Neuronal stem cell (in vitro differentiated cells): ENCODE measurements around the gene ZNHIT1.

Experiments
- DNase-seq: peaks from one replicate; pipeline ENCODE4 v3.0.0-alpha.2; 2013; ENCODE audit warnings: low spot score
- H2AFZ ChIP-seq: one replicate; pipeline ENCODE4 v1.6.1; 2013; ENCODE audit warnings: mild to moderate bottlenecking, low read length, inconsistent platforms
- H2AK5ac ChIP-seq: 2 replicates; pipeline ENCODE4 v1.6.1; 2013; ENCODE audit warnings: low read depth, mild to moderate bottlenecking, inconsistent platforms, low read length, moderate library complexity, mixed read lengths
- H2BK120ac ChIP-seq: 2 replicates; pipeline ENCODE4 v1.6.1; 2013; ENCODE audit warnings: low read depth, mild to moderate bottlenecking, inconsistent platforms, low read length, moderate library complexity, mixed read lengths
- H2BK12ac ChIP-seq: one replicate; pipeline ENCODE4 v1.6.1; 2013; ENCODE audit warnings: low read length, inconsistent platforms
- H2BK15ac ChIP-seq: 2 replicates; pipeline ENCODE4 v1.6.1; 2013; ENCODE audit warnings: mild to moderate bottlenecking, low read length, inconsistent platforms, mixed read lengths
- H2BK5ac ChIP-seq: one replicate; pipeline ENCODE4 v1.6.1; 2013; ENCODE audit warnings: inconsistent platforms, mild to moderate bottlenecking, low read length, moderate library complexity
- H3K14ac ChIP-seq: one replicate; pipeline ENCODE4 v1.6.1; 2013; ENCODE audit warnings: low read length, inconsistent platforms
- H3K18ac ChIP-seq: 2 replicates; pipeline ENCODE4 v1.6.1; 2013; ENCODE audit warnings: low read length, inconsistent platforms
- H3K23ac ChIP-seq: 2 replicates; pipeline ENCODE4 v1.6.1; 2013; ENCODE audit warnings: low read depth, mild to moderate bottlenecking, mixed read lengths, low read length, inconsistent platforms; ENCODE audit not compliant: poor library complexity
- H3K27ac ChIP-seq: replicated peaks from 3 replicates; pipeline ENCODE4 v1.5.1; 2013; ENCODE audit warnings: low read length, inconsistent platforms
- H3K27me3 ChIP-seq, 3 experiments: 2 replicates each; pipeline ENCODE4 v1.6.1; 2013; ENCODE audit warnings: low read length in 3 of 3, mild to moderate bottlenecking in 2 of 3, inconsistent platforms in 1 of 3, low read depth in 1 of 3, mixed read lengths in 1 of 3, moderate library complexity in 1 of 3; ENCODE audit not compliant: control insufficient read depth in 3 of 3, insufficient read depth in 3 of 3
- H3K36me3 ChIP-seq, 2 donors: replicated peaks in 1 of 2; 2 replicates each; pipeline ENCODE4 v1.6.1; 2013; ENCODE audit warnings: low read length in 2 of 2; ENCODE audit not compliant: control insufficient read depth in 2 of 2, insufficient read depth in 2 of 2
- H3K4ac ChIP-seq: 2 replicates; pipeline ENCODE4 v1.6.1; 2013; ENCODE audit warnings: inconsistent platforms, mild to moderate bottlenecking, low read length, moderate library complexity
- H3K4me1 ChIP-seq, 2 donors: 1 replicate in 1 of 2; 2 replicates in 1 of 2; pipeline ENCODE4 v1.6.1; 2013; ENCODE audit warnings: low read length in 2 of 2, low read depth in 1 of 2; ENCODE audit not compliant: control insufficient read depth in 2 of 2, insufficient read depth in 1 of 2
- H3K4me2 ChIP-seq: one replicate; pipeline ENCODE4 v1.6.1; 2013; ENCODE audit warnings: mild to moderate bottlenecking, low read length, inconsistent platforms; ENCODE audit not compliant: insufficient read depth, poor library complexity, severe bottlenecking
- H3K4me3 ChIP-seq, 2 donors: 2 replicates each; pipeline ENCODE4 v1.5.1; 2013; ENCODE audit warnings: low read length in 2 of 2, mild to moderate bottlenecking in 2 of 2, inconsistent platforms in 1 of 2, moderate library complexity in 1 of 2
- H3K79me1 ChIP-seq: one replicate; pipeline ENCODE4 v1.6.1; 2013; ENCODE audit warnings: low read depth, mild to moderate bottlenecking, inconsistent platforms, low read length, moderate library complexity
- H3K9ac ChIP-seq: one replicate; pipeline ENCODE4 v1.6.1; 2013; ENCODE audit warnings: mild to moderate bottlenecking, low read depth, low read length, inconsistent platforms; ENCODE audit not compliant: poor library complexity
- H3K9me3 ChIP-seq, 2 donors: replicated peaks in 1 of 2; 2 replicates each; pipeline versions ENCODE3 to v1.6.1; 2013; ENCODE audit warnings: low read length in 2 of 2, mild to moderate bottlenecking in 2 of 2, inconsistent platforms in 1 of 2, low read depth in 1 of 2, mixed read lengths in 1 of 2, moderate library complexity in 1 of 2; ENCODE audit not compliant: control insufficient read depth in 2 of 2, insufficient read depth in 1 of 2
- H4K8ac ChIP-seq: one replicate; pipeline ENCODE4 v1.6.1; 2013; ENCODE audit warnings: low read depth, mild to moderate bottlenecking, inconsistent platforms, low read length, moderate library complexity
- H4K91ac ChIP-seq: one replicate; pipeline ENCODE4 v1.6.1; 2013; ENCODE audit warnings: low read length, low read depth, mild to moderate bottlenecking, inconsistent platforms; ENCODE audit not compliant: poor library complexity
- WGBS, 2 donors: extraction: QIAGEN DNeasy Blood & Tissue Kit; methylation state at CpG; one replicate each; pipeline ENCODE4 v1.1.7; 2013; ENCODE audit warnings: missing lambda C conversion rate in 2 of 2, mixed read lengths in 1 of 2; ENCODE audit not compliant: insufficient read length in 2 of 2, insufficient replicate concordance in 1 of 2; ENCODE audit errors: extremely low coverage in 2 of 2; 5-methylcytosine and 5-hydroxymethylcytosine counted together

Gene ZNHIT1

GRCh38 chr7:101235522-101235921 lies 17.6 kb downstream of the ZNHIT1 start:
- no peak overlapping the region for H2BK15ac ChIP-seq
- no peak overlapping the region for H2BK120ac ChIP-seq
- no peak overlapping the region for H4K91ac ChIP-seq
- H2AFZ ChIP-seq: no peak overlapping the region
- H3K4me1 ChIP-seq: peaks cover 2 to 3% of the 10 kb centered on the region in 2 donors
- whole genome bisulfite sequencing, 2 donors: no CpG with 5 or more reads among the region's 9 CpGs
- no peak for DNase-seq
- peaks cover 0 to 3% (median 0%) of the 10 kb centered on the region in 3 experiments for H3K27me3 ChIP-seq
- H3K79me1 ChIP-seq: peaks cover 4% of the 10 kb centered on the region
- peaks cover 15 to 31% of the 10 kb centered on the region in 2 donors for H3K36me3 ChIP-seq
- H3K9me3 ChIP-seq: no peaks in the 10 kb centered on the region
- H4K8ac ChIP-seq: no peak overlapping the region
- no peak overlapping the region for H3K23ac ChIP-seq
- H3K14ac ChIP-seq: no peak overlapping the region
- H3K4me2 ChIP-seq: no peak overlapping the region
- H2BK5ac ChIP-seq: no peak overlapping the region
- H3K18ac ChIP-seq: no peak overlapping the region
- no peak overlapping the region for H3K9ac ChIP-seq
- no peak overlapping the region for H3K27ac ChIP-seq
- no peak overlapping the region for H2AK5ac ChIP-seq
- no peak overlapping the region for H2BK12ac ChIP-seq
- no peak overlapping the region for H3K4ac ChIP-seq
- no peak overlapping the region for H3K4me3 ChIP-seq

- no peak overlapping the region for H3K23ac ChIP-seq
- no CpG with 5 or more reads among the region's 21 CpGs for WGBS, 2 donors
- no peak overlapping the region for H4K91ac ChIP-seq
- no peak overlapping the region for H3K18ac ChIP-seq
- no peak overlapping the region for H3K14ac ChIP-seq
- H2BK5ac ChIP-seq: no peak overlapping the region
- no peaks in the 10 kb centered on the region for H3K9me3 ChIP-seq
- no peak overlapping the region for H2AK5ac ChIP-seq
- H2BK12ac ChIP-seq: no peak overlapping the region
- H3K4me1 ChIP-seq: peaks cover 2 to 3% of the 10 kb centered on the region in 2 donors
- no peak overlapping the region for H3K4ac ChIP-seq
- no peak overlapping the region for H4K8ac ChIP-seq
- H3K4me3 ChIP-seq: no peak overlapping the region
- H3K79me1 ChIP-seq: peaks cover 4% of the 10 kb centered on the region
- no peak overlapping the region for H2AFZ ChIP-seq
- no peak overlapping the region for H2BK15ac ChIP-seq
- no peak overlapping the region for H3K27ac ChIP-seq
- peaks cover 0 to 3% (median 0%) of the 10 kb centered on the region in 3 experiments for H3K27me3 ChIP-seq
- no peak overlapping the region for H3K4me2 ChIP-seq
- H3K36me3 ChIP-seq: peaks cover 17 to 37% of the 10 kb centered on the region in 2 donors
- no peak overlapping the region for H3K9ac ChIP-seq
- DNase-seq: no peak
- no peak overlapping the region for H2BK120ac ChIP-seq
These were observed 18.4 kb downstream of the ZNHIT1 start for GRCh38 chr7:101236292-101236835.

- Histone ChIP-seq H3K4me2 (no peak within 1 kb of the TSS), H3K4ac (no peak within 1 kb of the TSS), H3K36me3 (peaks cover 17 to 37% of the 10 kb centered on the region in 2 donors), H2BK120ac (no peak within 1 kb of the TSS), H2BK12ac (no peak within 1 kb of the TSS), H4K8ac (no peak within 1 kb of the TSS), H3K27me3 (peaks cover 0 to 3% (median 0%) of the 10 kb centered on the region in 3 experiments), H3K4me1 (peaks cover 0 to 3% of the 10 kb centered on the region in 2 donors), H2BK5ac (peak within 1 kb of the TSS; percentile 39), H3K14ac (no peak within 1 kb of the TSS), H2AK5ac (no peak within 1 kb of the TSS), H3K9me3 (no peaks in the 10 kb centered on the region), H3K18ac (no peak within 1 kb of the TSS), H2BK15ac (no peak within 1 kb of the TSS), H4K91ac (no peak within 1 kb of the TSS), H3K4me3 (no peak within 1 kb of the TSS), H3K79me1 (peaks cover 4% of the 10 kb centered on the region), H3K23ac (peak within 1 kb of the TSS; percentile 45), H2AFZ (no peak within 1 kb of the TSS), H3K9ac (no peak within 1 kb of the TSS), H3K27ac (no peak within 1 kb of the TSS)
- no peak for DNase-seq
- no CpG with 5 or more reads among the region's 31 CpGs for WGBS, 2 donors
These were observed 19.5 kb downstream of the ZNHIT1 start, which contains the start of gene CLDN15 for GRCh38 chr7:101237206-101238067. Gene CLDN15, minus strand, starts transcription at chr7:101237802. Its CDS starts 221 bp downstream, at chr7:101237581.
